ENCODE data around the gene LDB2. TPM values are rescaled to one million over a fixed set of nuclear protein-coding genes. Genes with fewer than 3 reads are reported as not detected.
"Not testable (repeated sequence)": the region's sequence is repeated elsewhere in the genome, so short reads cannot be mapped to it uniquely, and the experiment has no call there.

LDB2 gene
- total RNA-seq (2014; rRNA removed; shearing (Covaris generic)), result not detected in 2 replicates

GRCh38 chr4:16897991-16898827 lies at the start of gene LDB2:
TSS of gene LDB2 (minus strand) at chr4:16898645.
- DNase-seq (ENCODE audit: low spot score), result no peak

GRCh38 chr4:16942491-16942890 lies 44.0 kb upstream of the LDB2 start:
- no peak for DNase-seq (ENCODE audit: low spot score)

GRCh38 chr4:16939178-16939577 lies 40.7 kb upstream of the LDB2 start:
- no peak for DNase-seq (ENCODE audit: low spot score)

- no peak for DNase-seq (ENCODE audit: low spot score)
Measured at GRCh38 chr4:16938512-16939040, 40.1 kb upstream of the LDB2 start.

- DNase-seq (ENCODE audit: low spot score), result no peak
Measured at GRCh38 chr4:16931339-16932305, 33.2 kb upstream of the LDB2 start.

GRCh38 chr4:16926214-16926613 lies 27.8 kb upstream of the LDB2 start:
- DNase-seq (ENCODE audit: low spot score), result no peak

GRCh38 chr4:16918716-16919115 lies 20.3 kb upstream of the LDB2 start:
- not testable (repeated sequence) for DNase-seq (ENCODE audit: low spot score)

GRCh38 chr4:16916719-16917337 lies 18.4 kb upstream of the LDB2 start:
- DNase-seq (ENCODE audit: low spot score), result peak; percentile 31

GRCh38 chr4:16916031-16916430 lies 17.6 kb upstream of the LDB2 start:
- no peak for DNase-seq (ENCODE audit: low spot score)

GRCh38 chr4:16914208-16914607 lies 15.8 kb upstream of the LDB2 start:
- no peak for DNase-seq (ENCODE audit: low spot score)

- DNase-seq (ENCODE audit: low spot score), result no peak
Measured at GRCh38 chr4:16912896-16913295, 14.5 kb upstream of the LDB2 start.

- no peak for DNase-seq (ENCODE audit: low spot score)
Measured at GRCh38 chr4:16909281-16909680, 10.8 kb upstream of the LDB2 start.

GRCh38 chr4:16908377-16909021 lies 10.1 kb upstream of the LDB2 start:
- DNase-seq (ENCODE audit: low spot score), result no peak

- no peak for DNase-seq (ENCODE audit: low spot score)
Measured at GRCh38 chr4:16900325-16900724, 1.9 kb upstream of the LDB2 start.

GRCh38 chr4:16896881-16897750 lies 1.3 kb downstream of the LDB2 start:
- no peak for DNase-seq (ENCODE audit: low spot score)

GRCh38 chr4:16894406-16894805 lies 4.0 kb downstream of the LDB2 start:
- DNase-seq (ENCODE audit: low spot score), result no peak

GRCh38 chr4:16893141-16893651 lies 5.2 kb downstream of the LDB2 start:
- no peak for DNase-seq (ENCODE audit: low spot score)

GRCh38 chr4:16890651-16891050 lies 7.8 kb downstream of the LDB2 start:
- no peak for DNase-seq (ENCODE audit: low spot score)

GRCh38 chr4:16889945-16890344 lies 8.5 kb downstream of the LDB2 start:
- no peak for DNase-seq (ENCODE audit: low spot score)

GRCh38 chr4:16887887-16888286 lies 10.6 kb downstream of the LDB2 start:
- DNase-seq (ENCODE audit: low spot score), result no peak

Measured in A172 (cell line).